ENCODE measurements around the gene MAP3K4. TPM values are rescaled to one million over a fixed set of nuclear protein-coding genes. Genes with fewer than 3 reads are reported as not detected.

Gene MAP3K4
- total and polyA plus RNA-seq, 2 of the 4 experiments (the other 2 are of a cell fraction), result 11.5 to 20.4 TPM

GRCh38 chr6:161074496-161075121 is 83.0 kb downstream of the MAP3K4 start:
- Histone ChIP-seq H2BK5ac (ENCODE audit: low read depth, low read length, poor library complexity, severe bottlenecking) (no peak overlapping the region), H3K56ac (ENCODE audit: extremely low read depth, insufficient read depth, low read length) (no peak overlapping the region), H3K9me3 (ENCODE audit: control insufficient read depth, insufficient read depth, low read length) (no peaks in the 10 kb centered on the region), H3K79me1 (ENCODE audit: low read depth in 1 of 2, low read length in 2 of 2) (peaks cover 7 to 10% of the 10 kb centered on the region in 2 experiments; a peak in 3 of 4 replicates), H3K14ac (replicated peaks; ENCODE audit: low read depth, low read length) (no peak overlapping the region), H3K4me1 (ENCODE audit: control insufficient read depth, insufficient read depth, low read length) (peaks cover 2% of the 10 kb centered on the region), H3K27ac (ENCODE audit: insufficient read depth, low read length) (no peak overlapping the region), H2AFZ (replicated peaks; ENCODE audit: low read length, poor library complexity) (no peak overlapping the region), H2AK9ac (replicated peaks; ENCODE audit: low read depth, low read length, poor library complexity) (no peak overlapping the region), H2BK120ac (ENCODE audit: low read depth, low read length) (no peak overlapping the region), H3K9ac (ENCODE audit: low read depth, low read length) (no peak overlapping the region), H4K91ac (ENCODE audit: insufficient read depth, low read depth, low read length) (no peak overlapping the region), H3K4ac (ENCODE audit: low read depth, low read length) (no peak overlapping the region), H2BK15ac (ENCODE audit: low read depth, low read length) (no peak overlapping the region), H4K8ac (ENCODE audit: low read depth in 2 of 2, low read length in 2 of 2) (no peak overlapping the region), H3K36me3 (ENCODE audit: control insufficient read depth, insufficient read depth, low read length) (peaks cover 9% of the 10 kb centered on the region), H3K4me3 (ENCODE audit: insufficient read depth, low read depth, low read length) (no peak overlapping the region), H3K18ac (ENCODE audit: low read depth, low read length) (no peak overlapping the region), H3K9me1 (ENCODE audit: insufficient read depth, low read length) (peaks cover 7% of the 10 kb centered on the region; the same call in 1 of the 2 replicates), H2BK20ac (ENCODE audit: low read depth, low read length) (no peak overlapping the region), H4K20me1 (ENCODE audit: insufficient read depth, low read length) (no peaks in the 10 kb centered on the region), H3K23ac (ENCODE audit: low read depth, low read length) (no peak overlapping the region), H4K5ac (ENCODE audit: low read depth, low read length) (no peak overlapping the region), H3K27me3 (ENCODE audit: control insufficient read depth, insufficient read depth, low read length) (no peaks in the 10 kb centered on the region), H3K4me2 (ENCODE audit: low read depth, low read length) (no peak overlapping the region), H2AK5ac (ENCODE audit: low read depth, low read length) (no peak overlapping the region)
- WGBS, 2 experiments (ENCODE audit: extremely low coverage in 2 of 2, insufficient read length in 1 of 2), result no CpG with 5 or more reads among the region's 5 CpGs
- in situ Hi-C loops (cut with MboI; ENCODE audit: low sequenced_read_pairs), result no loop called here
- ATAC-seq (ENCODE audit: low read depth) (no peak), DNase-seq (no peak)
- POLR2A ChIA-PET (ENCODE audit: unreplicated experiment), result no interaction called here
- CTCF ChIA-PET, result no interaction called here
- intact Hi-C loops (cut with micrococcal nuclease), result no loop called here
- BruUV-seq (replicated peaks), result no TSS peak
- dilution Hi-C loops (cut with HindIII; ENCODE audit: low sequenced_read_pairs, unreplicated experiment), result no loop called here
- TF ChIP-seq CEBPB (IDR thresholded peaks at IDR 0.05; ENCODE audit: low read depth, low read length) (peak; percentile 75), SMC3 (IDR thresholded peaks at IDR 0.05; ENCODE audit: low read depth, low read length) (no peak)
